Stomach smooth muscle (tissue), 2 donors: ENCODE data around the gene MUC5B.

ENCODE experiments used
- H3K27ac ChIP-seq: one replicate; pipeline ENCODE4 v1.7.0; 2013; ENCODE audit warnings: mild to moderate bottlenecking, low read length, inconsistent platforms
- H3K27me3 ChIP-seq, 2 donors: one replicate each; pipeline ENCODE4 v1.7.0; 2013; ENCODE audit warnings: low read length in 2 of 2; ENCODE audit not compliant: insufficient read depth in 2 of 2, control insufficient read depth in 1 of 2
- H3K36me3 ChIP-seq, 2 donors: one replicate each; pipeline ENCODE4 v1.7.0; 2013; ENCODE audit warnings: low read length in 2 of 2; ENCODE audit not compliant: control insufficient read depth in 2 of 2, insufficient read depth in 2 of 2
- H3K4me1 ChIP-seq: one replicate; pipeline ENCODE4 v1.7.0; 2013; ENCODE audit warnings: low read length; ENCODE audit not compliant: control insufficient read depth, insufficient read depth
- H3K4me3 ChIP-seq, 2 donors: one replicate each; pipeline ENCODE4 v1.7.0; 2013; ENCODE audit warnings: low read length in 2 of 2
- H3K9ac ChIP-seq, 2 donors: one replicate each; pipeline ENCODE4 v1.7.0; 2013; ENCODE audit warnings: low read length in 2 of 2, mild to moderate bottlenecking in 1 of 2
- H3K9me3 ChIP-seq, 2 donors: one replicate each; pipeline ENCODE4 v1.7.0; 2013; ENCODE audit warnings: low read length in 2 of 2; ENCODE audit not compliant: control insufficient read depth in 2 of 2
- donor health status: healthy.
- donor health status: Pancreatic carcinoma.

Gene MUC5B

GRCh38 chr11:1298695-1299492, 76.0 kb downstream of the MUC5B start:
- no peak overlapping the region for H3K4me3 ChIP-seq
- H3K27me3 ChIP-seq: no peaks in the 10 kb centered on the region
- H3K9me3 ChIP-seq: no peaks in the 10 kb centered on the region
- H3K36me3 ChIP-seq: peaks cover 7 to 19% of the 10 kb centered on the region in 2 donors
- no peak overlapping the region for H3K9ac ChIP-seq
- peaks cover 44% of the 10 kb centered on the region for H3K4me1 ChIP-seq
- peak overlapping the region; percentile 46 for H3K27ac ChIP-seq

- Histone ChIP-seq H3K9ac (no peak overlapping the region), H3K4me3 (peak overlapping the region in 1 of 2 donors; percentile 15), H3K27ac (peak overlapping the region; percentile 37), H3K36me3 (peaks cover 5 to 18% of the 10 kb centered on the region in 2 donors), H3K9me3 (no peaks in the 10 kb centered on the region), H3K27me3 (no peaks in the 10 kb centered on the region), H3K4me1 (peaks cover 50% of the 10 kb centered on the region)
Measured at GRCh38 chr11:1299621-1300020, 76.8 kb downstream of the MUC5B start.

DNA sequence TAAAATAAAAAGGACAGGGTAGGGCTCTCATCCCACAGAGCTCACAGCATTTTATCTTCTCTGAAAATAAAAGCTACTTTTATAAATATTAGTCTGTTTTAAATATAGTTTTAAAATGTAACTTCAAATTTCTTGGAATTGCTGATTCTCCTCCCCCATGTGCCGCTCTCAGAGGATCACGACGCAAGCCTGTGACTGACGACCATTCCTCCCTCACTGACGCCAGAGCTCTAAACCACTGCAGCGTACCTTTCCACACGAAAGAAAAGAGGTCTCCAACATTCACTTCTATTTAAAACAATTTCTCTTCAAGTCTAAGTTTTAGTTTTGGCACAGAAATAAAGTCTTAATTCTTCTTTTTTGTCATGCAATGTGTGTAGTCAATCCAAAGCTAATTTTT, 77.3 kb downstream of the MUC5B start:
- peaks cover 52% of the 10 kb centered on the region for H3K4me1 ChIP-seq
- no peak overlapping the region for H3K9ac ChIP-seq
- no peak overlapping the region for H3K4me3 ChIP-seq
- H3K27me3 ChIP-seq: no peaks in the 10 kb centered on the region
- peak overlapping the region; percentile 53 for H3K27ac ChIP-seq
- H3K36me3 ChIP-seq: peaks cover 5 to 14% of the 10 kb centered on the region in 2 donors
- no peaks in the 10 kb centered on the region for H3K9me3 ChIP-seq

GRCh38 chr11:1300569-1301187, 77.8 kb downstream of the MUC5B start:
- peaks cover 5 to 14% of the 10 kb centered on the region in 2 donors for H3K36me3 ChIP-seq
- H3K27ac ChIP-seq: peak overlapping the region; percentile 53
- H3K9me3 ChIP-seq: no peaks in the 10 kb centered on the region
- peaks cover 58% of the 10 kb centered on the region for H3K4me1 ChIP-seq
- H3K4me3 ChIP-seq: no peak overlapping the region
- H3K27me3 ChIP-seq: no peaks in the 10 kb centered on the region
- H3K9ac ChIP-seq: no peak overlapping the region

DNA sequence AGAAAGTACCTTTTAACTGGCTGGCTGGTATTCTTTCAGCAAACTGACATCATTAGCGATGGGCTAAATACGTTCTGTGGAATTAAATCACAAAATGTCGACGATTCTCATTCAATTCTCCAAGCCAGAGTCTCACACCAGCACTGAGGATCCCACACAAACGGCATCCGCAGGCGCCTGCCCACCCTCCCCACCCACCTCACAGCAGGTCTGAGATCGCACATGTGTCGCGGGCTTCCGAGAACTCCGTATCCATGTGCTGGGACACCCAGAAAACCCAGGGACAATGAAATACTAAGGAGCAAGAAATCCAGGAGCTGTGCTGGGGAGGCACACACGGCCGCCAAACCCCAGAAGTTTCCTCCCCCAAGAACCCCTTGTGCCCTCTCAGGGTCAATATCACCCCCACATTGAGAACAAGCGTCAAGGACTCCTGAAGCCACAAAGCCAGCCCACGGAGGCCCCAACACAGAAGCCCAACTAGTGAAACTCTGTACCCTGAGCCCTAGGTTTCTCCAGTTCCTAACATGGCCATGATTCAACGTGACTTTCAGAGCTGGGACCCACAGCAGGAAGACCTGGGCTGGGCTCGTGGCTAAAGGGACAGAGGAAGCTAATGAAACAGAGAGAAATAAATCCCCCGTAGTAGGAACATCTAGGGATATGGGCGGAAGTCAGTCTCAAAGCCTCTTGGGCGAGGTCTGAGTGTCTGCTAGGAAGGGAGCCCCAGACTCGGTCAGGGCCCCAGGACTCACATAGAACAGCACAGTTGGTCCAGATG, 78.5 kb downstream of the MUC5B start:
- no peak overlapping the region for H3K27ac ChIP-seq
- no peaks in the 10 kb centered on the region for H3K27me3 ChIP-seq
- H3K4me1 ChIP-seq: peaks cover 63% of the 10 kb centered on the region
- no peak overlapping the region for H3K9ac ChIP-seq
- no peak overlapping the region for H3K4me3 ChIP-seq
- H3K36me3 ChIP-seq: peaks cover 5 to 12% of the 10 kb centered on the region in 2 donors
- H3K9me3 ChIP-seq: no peaks in the 10 kb centered on the region

DNA sequence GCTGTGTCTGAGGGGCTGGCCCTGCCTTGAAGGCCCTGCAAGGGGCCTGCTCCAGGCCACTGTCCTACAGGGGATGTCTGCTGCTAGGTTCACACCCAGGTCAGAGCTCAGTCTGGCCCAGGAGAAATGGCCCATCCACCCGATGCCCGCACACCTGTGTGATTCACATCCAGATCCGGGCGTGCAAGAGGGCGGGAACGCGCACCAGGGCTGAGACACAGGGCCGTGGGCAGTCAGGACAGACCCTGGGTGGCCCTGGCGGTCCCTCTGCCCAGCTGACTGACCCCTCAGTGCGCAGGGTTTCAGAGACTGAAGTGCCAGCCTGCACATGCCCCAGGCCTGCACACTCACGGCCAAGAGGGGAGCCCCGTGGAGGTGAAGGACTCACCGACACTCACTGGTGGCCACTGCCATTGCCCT, 79.2 kb downstream of the MUC5B start:
- Histone ChIP-seq H3K4me1 (peaks cover 70% of the 10 kb centered on the region), H3K9me3 (no peaks in the 10 kb centered on the region), H3K27me3 (no peaks in the 10 kb centered on the region), H3K36me3 (peaks cover 5 to 12% of the 10 kb centered on the region in 2 donors), H3K27ac (no peak overlapping the region), H3K9ac (no peak overlapping the region), H3K4me3 (no peak overlapping the region)

DNA sequence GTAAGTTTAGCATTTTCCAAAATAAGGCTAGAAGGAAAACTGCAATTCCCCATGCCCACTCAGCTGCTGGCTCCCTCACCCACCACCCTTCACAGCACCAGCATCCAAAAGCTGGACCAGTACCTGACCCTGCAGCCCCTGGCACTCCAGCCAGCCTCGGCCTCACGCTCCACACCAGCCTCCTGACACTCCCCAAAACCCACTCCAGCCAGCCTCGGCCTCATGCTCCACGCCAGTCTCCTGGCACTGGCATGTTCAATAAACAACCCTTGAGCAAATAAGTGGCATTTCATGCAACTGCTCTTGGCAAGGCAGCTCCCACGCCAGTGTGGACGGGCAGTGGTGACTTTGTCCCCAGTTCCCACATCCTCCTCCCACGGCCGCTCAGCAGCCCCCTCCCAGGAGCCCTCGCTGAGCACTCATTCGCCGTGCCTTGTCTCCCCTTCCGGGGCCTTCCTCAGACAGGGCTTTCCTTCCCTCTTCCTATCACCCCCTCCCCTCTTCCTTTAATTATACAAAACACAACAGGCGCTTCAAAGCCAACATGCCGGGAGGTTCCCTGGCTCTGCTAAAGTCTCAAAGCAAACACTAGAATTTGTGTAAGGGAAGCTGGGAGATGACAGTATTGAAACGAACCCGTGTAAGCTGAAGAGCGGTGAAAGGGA, 79.7 kb downstream of the MUC5B start:
- Histone ChIP-seq H3K9ac (no peak overlapping the region), H3K27ac (no peak overlapping the region), H3K4me3 (peak overlapping the region in 1 of 2 donors; percentile 15)

DNA sequence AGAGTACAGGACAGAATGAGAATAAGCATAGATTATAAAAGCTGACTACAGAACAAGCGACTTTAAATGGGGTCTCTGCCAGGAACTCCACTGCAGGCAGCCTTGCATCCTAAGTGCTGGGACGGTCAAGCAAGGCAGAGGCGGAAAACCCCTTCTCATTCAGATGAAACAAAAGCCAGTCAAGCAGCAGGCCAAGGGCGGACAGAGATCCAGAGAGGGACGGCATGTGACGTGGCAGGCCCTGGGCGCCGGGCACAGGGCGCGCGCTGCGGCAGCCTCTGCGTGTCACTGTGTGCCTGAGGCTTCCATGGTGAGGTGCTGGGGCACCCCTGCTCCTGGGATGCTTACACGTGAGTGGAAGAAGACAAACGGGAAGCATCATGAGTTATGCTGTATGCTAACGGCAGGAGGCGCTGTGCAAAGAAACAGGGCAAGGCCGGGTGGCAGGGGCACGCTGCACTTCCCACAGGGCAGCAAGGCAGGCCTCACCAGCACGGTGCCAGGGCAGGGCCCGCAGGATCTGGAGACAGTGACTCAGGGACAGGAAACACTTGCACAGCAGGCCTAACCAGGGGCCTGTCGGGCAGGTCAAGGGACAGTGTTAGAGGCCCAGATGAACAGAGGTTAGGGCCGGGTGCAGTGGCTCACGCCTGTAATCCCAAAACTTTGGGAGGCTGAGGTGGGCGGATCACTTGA, 80.4 kb downstream of the MUC5B start:
- Histone ChIP-seq H3K27ac (no peak overlapping the region), H3K27me3 (no peaks in the 10 kb centered on the region), H3K4me3 (peak overlapping the region in 1 of 2 donors; percentile 15), H3K4me1 (peaks cover 77% of the 10 kb centered on the region), H3K9me3 (no peaks in the 10 kb centered on the region), H3K9ac (no peak overlapping the region), H3K36me3 (peaks cover 0 to 3% of the 10 kb centered on the region in 2 donors)

More for the DNA sequence above, 79.7 kb downstream of the MUC5B start:
- no peaks in the 10 kb centered on the region for H3K27me3 ChIP-seq
- peaks cover 5 to 9% of the 10 kb centered on the region in 2 donors for H3K36me3 ChIP-seq
- peaks cover 74% of the 10 kb centered on the region for H3K4me1 ChIP-seq
- H3K9me3 ChIP-seq: no peaks in the 10 kb centered on the region

DNA sequence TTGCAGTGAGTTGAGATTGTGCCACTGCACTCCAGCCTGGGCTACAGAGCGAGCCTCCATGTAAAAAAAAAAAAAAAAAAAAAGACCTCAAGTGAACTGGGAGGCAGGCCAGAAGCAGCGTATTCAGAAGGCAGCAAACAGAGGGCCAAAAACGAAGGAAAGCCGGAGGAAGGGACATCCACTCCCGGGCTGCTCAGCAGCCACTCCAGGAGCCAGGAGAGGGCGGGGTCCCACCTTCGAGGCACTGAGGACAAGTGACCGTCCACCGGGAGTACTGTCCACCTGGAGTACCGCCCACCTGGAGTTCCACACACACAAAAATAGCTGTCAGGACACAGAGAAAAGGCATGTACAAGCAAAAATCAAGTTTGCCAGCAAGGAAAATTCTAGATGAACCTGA, 81.1 kb downstream of the MUC5B start:
- Histone ChIP-seq H3K4me1 (peaks cover 79% of the 10 kb centered on the region), H3K36me3 (peaks cover 0 to 2% of the 10 kb centered on the region in 2 donors), H3K27ac (peak overlapping the region; percentile 60), H3K4me3 (peak overlapping the region; percentile 16 to 47), H3K27me3 (no peaks in the 10 kb centered on the region), H3K9ac (peak overlapping the region; percentile 32 to 51), H3K9me3 (no peaks in the 10 kb centered on the region)

DNA sequence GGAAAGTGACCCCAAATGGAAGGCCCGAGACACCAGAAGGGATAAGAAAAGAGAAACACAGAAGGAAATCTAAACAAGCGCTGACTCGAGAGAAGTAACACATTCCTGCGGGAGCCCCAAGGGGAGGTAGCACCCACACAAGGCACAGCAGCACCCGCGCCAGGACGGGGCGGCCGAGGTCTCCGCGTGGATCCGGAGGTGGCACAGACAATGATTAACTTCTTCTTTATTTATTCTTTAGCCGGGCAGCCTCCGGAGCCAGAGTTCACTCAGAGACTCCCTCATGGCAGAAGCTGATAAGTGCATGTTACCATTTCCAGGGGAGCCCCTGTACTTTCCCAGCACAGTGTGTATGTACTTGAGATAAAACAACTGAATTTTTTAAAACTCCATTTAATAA, 81.5 kb downstream of the MUC5B start:
- Histone ChIP-seq H3K4me1 (peaks cover 80% of the 10 kb centered on the region), H3K27me3 (no peaks in the 10 kb centered on the region), H3K9me3 (no peaks in the 10 kb centered on the region), H3K36me3 (peaks cover 0 to 2% of the 10 kb centered on the region in 2 donors), H3K27ac (peak overlapping the region; percentile 60), H3K9ac (peak overlapping the region; percentile 32 to 51), H3K4me3 (peak overlapping the region; percentile 16 to 47)
